Activated CD8-positive, alpha-beta T cell treated with anti-CD3 and anti-CD28 coated beads for 36 hours (primary cell): ENCODE data around the gene SPESP1. TPM values are rescaled to one million over a fixed set of nuclear protein-coding genes. Genes with fewer than 3 reads are reported as not detected.
"Not testable (repeated sequence)": the region's sequence is repeated elsewhere in the genome, so short reads cannot be mapped to it uniquely, and the experiment has no call there.

Experiments used
- ATAC-seq: fragments of 200-7000 bp; cut with Tn5 transposase; one replicate; pipeline ENCODE4 v1.10.0; 2021; ENCODE audit warnings: mild to moderate bottlenecking, moderate library complexity
- CTCF ChIA-PET: fragments of 350-600 bp; sonication (Branson Sonifier 250); formaldehyde crosslinking; loops from one replicate; lab custom pipeline; 2021; ENCODE audit warnings: antibody characterized with exemption; lab: Charles Lee
- POLR2A ChIA-PET: fragments of 350-600 bp; sonication (Branson Sonifier 250); formaldehyde crosslinking; loops from one replicate; lab custom pipeline; 2021; ENCODE audit warnings: antibody characterized with exemption; lab: Charles Lee
- DNase-seq: peaks from one replicate; pipeline ENCODE4 v3.0.0-alpha.2; 2020
- H3K27ac Mint-ChIP-seq: one replicate; pipeline ENCODE4 v1.8.0; 2021; ENCODE audit warnings: mild to moderate bottlenecking, mixed read lengths
- H3K27me3 Mint-ChIP-seq: one replicate; pipeline ENCODE4 v1.8.0; 2021; ENCODE audit warnings: mixed read lengths
- H3K36me3 Mint-ChIP-seq: one replicate; pipeline ENCODE4 v1.8.0; 2021; ENCODE audit warnings: low read depth, mixed read lengths
- H3K4me1 Mint-ChIP-seq: one replicate; pipeline ENCODE4 v1.8.0; 2021; ENCODE audit warnings: low read depth, mixed read lengths
- H3K4me3 Mint-ChIP-seq: one replicate; pipeline ENCODE4 v1.8.0; 2021; ENCODE audit warnings: mild to moderate bottlenecking, moderate library complexity, mixed read lengths
- H3K9me3 Mint-ChIP-seq: one replicate; pipeline ENCODE4 v1.8.0; 2021; ENCODE audit warnings: mixed read lengths
- CTCF ChIP-seq: fragments of 200-600 bp; IDR thresholded peaks from one replicate; pipeline ENCODE4 v1.8.0; 2022; ENCODE audit warnings: antibody characterized with exemption, mild to moderate bottlenecking
- intact Hi-C: fragments of 100-400 bp; cut with micrococcal nuclease; formaldehyde crosslinking; loops from one replicate; pipeline ENCODE4 v1.10.0; 2022
- total RNA-seq, 2 experiments: library from RNA; stranded (reverse); gene quantifications; one replicate each; pipeline ENCODE4 v1.2.3, GENCODE V29; 2021

Gene SPESP1
- total RNA-seq, 2 experiments from 2014 or later, result 0.18 to 0.36 TPM

GRCh38 chr15:68951813-68952212 is 21.5 kb downstream of the SPESP1 start:
- TF ChIP-seq CTCF, result no peak
- H3K4me1 Mint-ChIP-seq, result no peaks in the 10 kb centered on the region
- H3K9me3 Mint-ChIP-seq, result no peaks in the 10 kb centered on the region
- intact Hi-C loops, result no loop called here
- ChIA-PET CTCF (no interaction called here), POLR2A (no interaction called here)
- no peaks in the 10 kb centered on the region for H3K36me3 Mint-ChIP-seq
- peaks cover 6% of the 10 kb centered on the region for H3K27me3 Mint-ChIP-seq
- DNase-seq, result no peak
- no peak overlapping the region for H3K27ac Mint-ChIP-seq
- ATAC-seq, result no peak
- no peak overlapping the region for H3K4me3 Mint-ChIP-seq

GRCh38 chr15:68957696-68958095 is 27.4 kb downstream of the SPESP1 start:
- ATAC-seq (no peak), DNase-seq (no peak)
- H3K4me1 Mint-ChIP-seq, result no peaks in the 10 kb centered on the region
- no peak overlapping the region for H3K4me3 Mint-ChIP-seq
- peaks cover 12% of the 10 kb centered on the region for H3K27me3 Mint-ChIP-seq
- no peak for TF ChIP-seq CTCF
- H3K36me3 Mint-ChIP-seq, result no peaks in the 10 kb centered on the region
- no peak overlapping the region for H3K27ac Mint-ChIP-seq
- intact Hi-C loops, result no loop called here
- ChIA-PET CTCF (no interaction called here), POLR2A (no interaction called here)
- no peaks in the 10 kb centered on the region for H3K9me3 Mint-ChIP-seq

- Mint-ChIP-seq H3K9me3 (no peaks in the 10 kb centered on the region), H3K4me1 (no peaks in the 10 kb centered on the region), H3K27me3 (peaks cover 16% of the 10 kb centered on the region), H3K27ac (no peak overlapping the region), H3K4me3 (no peak overlapping the region), H3K36me3 (no peaks in the 10 kb centered on the region)
- POLR2A ChIA-PET, result no interaction called here
- CTCF ChIA-PET, result no interaction called here
- DNase-seq, result no peak
- no peak for TF ChIP-seq CTCF
- ATAC-seq, result no peak
- intact Hi-C loops, result no loop called here
Measured at GRCh38 chr15:68958597-68958996, 28.3 kb downstream of the SPESP1 start.

- CTCF ChIA-PET, result no interaction called here
Measured at GRCh38 chr15:68962465-68962864, 32.1 kb downstream of the SPESP1 start.

GRCh38 chr15:68963719-68964118 is 33.4 kb downstream of the SPESP1 start:
- H3K4me3 Mint-ChIP-seq, H3K4me1 Mint-ChIP-seq, ATAC-seq, H3K27ac Mint-ChIP-seq, DNase-seq, intact Hi-C loops, CTCF ChIA-PET, POLR2A ChIA-PET, H3K36me3 Mint-ChIP-seq, H3K9me3 Mint-ChIP-seq: not testable (repeated sequence)
- H3K27me3 Mint-ChIP-seq, result peaks cover 28% of the 10 kb centered on the region

More at GRCh38 chr15:68962465-68962864, 32.1 kb downstream of the SPESP1 start:
- Mint-ChIP-seq H3K4me3 (no peak overlapping the region), H3K27ac (no peak overlapping the region), H3K9me3 (peaks cover 6% of the 10 kb centered on the region), H3K4me1 (no peaks in the 10 kb centered on the region), H3K36me3 (no peaks in the 10 kb centered on the region), H3K27me3 (peaks cover 24% of the 10 kb centered on the region)
- ATAC-seq (no peak), DNase-seq (no peak)
- no peak for TF ChIP-seq CTCF
- intact Hi-C loops, result no loop called here
- POLR2A ChIA-PET, result no interaction called here

GRCh38 chr15:68966996-68967395 is 36.7 kb downstream of the SPESP1 start:
- TF ChIP-seq CTCF, result no peak
- Mint-ChIP-seq H3K4me1 (no peaks in the 10 kb centered on the region), H3K4me3 (no peak overlapping the region), H3K36me3 (no peaks in the 10 kb centered on the region), H3K9me3 (peaks cover 15% of the 10 kb centered on the region), H3K27me3 (peaks cover 29% of the 10 kb centered on the region), H3K27ac (no peak overlapping the region)
- CTCF ChIA-PET, result no interaction called here
- DNase-seq (no peak), ATAC-seq (no peak)
- POLR2A ChIA-PET, result no interaction called here
- intact Hi-C loops, result no loop called here
